IMR-90 (cell line): Measurements from ENCODE around the gene MAFB. TPM values are rescaled to one million over a fixed set of nuclear protein-coding genes. Genes with fewer than 3 reads are reported as not detected.

Experiments used
- ATAC-seq: fragments of 200-7000 bp; cut with Tn5 transposase; 2 replicates; pipeline ENCODE4 v1.9.1; 2020; ENCODE audit warnings: low read depth, mild to moderate bottlenecking, moderate library complexity
- BruUV-seq: library from RNA; stranded (reverse); fragments of 400-500 nt; replicated peaks from 2 replicates; lab custom pipeline; 2021; lab: Mats Ljungman, UMichigan
- CTCF ChIA-PET: fragments of 300-600 bp; formaldehyde crosslinking; extraction: SDS; loops from one replicate; lab custom pipeline; 2021; ENCODE audit warnings: antibody characterized with exemption; lab: Yijun Ruan, JAX
- POLR2A ChIA-PET: fragments of 300-600 bp; sonication (Branson Sonifier 250); formaldehyde crosslinking; loops from one replicate; lab custom pipeline; 2022; ENCODE audit warnings: antibody characterized with exemption; ENCODE audit not compliant: unreplicated experiment; lab: Charles Lee
- DNase-seq: peaks from one replicate; pipeline ENCODE4 v3.0.0; 2013
- H2AFZ ChIP-seq: replicated peaks from 2 replicates; pipeline ENCODE3; 2013; ENCODE audit warnings: low read length, mild to moderate bottlenecking; ENCODE audit not compliant: poor library complexity
- H2AK5ac ChIP-seq: 2 replicates; pipeline ENCODE4 v1.6.1; 2013; ENCODE audit warnings: low read depth, low read length, inconsistent platforms
- H2AK9ac ChIP-seq: replicated peaks from 2 replicates; pipeline ENCODE3; 2013; ENCODE audit warnings: mild to moderate bottlenecking, low read depth, low read length, moderate library complexity; ENCODE audit not compliant: poor library complexity
- H2BK120ac ChIP-seq: 2 replicates; pipeline ENCODE4 v1.6.1; 2013; ENCODE audit warnings: low read depth, low read length, inconsistent platforms
- H2BK15ac ChIP-seq: 3 replicates; pipeline ENCODE4 v1.6.1; 2013; ENCODE audit warnings: low read depth, low read length, inconsistent platforms
- H2BK20ac ChIP-seq: 2 replicates; pipeline ENCODE4 v1.6.1; 2013; ENCODE audit warnings: low read depth, mild to moderate bottlenecking, inconsistent platforms, low read length, moderate library complexity
- H2BK5ac ChIP-seq: 2 replicates; pipeline ENCODE4 v1.6.1; 2013; ENCODE audit warnings: mild to moderate bottlenecking, low read depth, low read length, inconsistent platforms; ENCODE audit not compliant: poor library complexity, severe bottlenecking
- H3K14ac ChIP-seq: replicated peaks from 2 replicates; pipeline ENCODE4 v1.6.1; 2013; ENCODE audit warnings: low read depth, low read length, inconsistent platforms
- H3K18ac ChIP-seq: 2 replicates; pipeline ENCODE4 v1.6.1; 2013; ENCODE audit warnings: low read depth, low read length, control low read depth
- H3K23ac ChIP-seq: 2 replicates; pipeline ENCODE4 v1.6.1; 2013; ENCODE audit warnings: low read depth, low read length, inconsistent platforms
- H3K27ac ChIP-seq: 2 replicates; pipeline ENCODE4 v1.5.1; 2013; ENCODE audit warnings: mild to moderate bottlenecking, control low read depth, low read length; ENCODE audit not compliant: insufficient read depth
- H3K27me3 ChIP-seq: 2 replicates; pipeline ENCODE4 v1.6.1; 2013; ENCODE audit warnings: low read length; ENCODE audit not compliant: control insufficient read depth, insufficient read depth
- H3K36me3 ChIP-seq: 2 replicates; pipeline ENCODE4 v1.6.1; 2013; ENCODE audit warnings: low read length, mixed read lengths; ENCODE audit not compliant: control insufficient read depth, insufficient read depth
- H3K4ac ChIP-seq: 2 replicates; pipeline ENCODE4 v1.6.1; 2013; ENCODE audit warnings: low read depth, low read length, inconsistent platforms
- H3K4me1 ChIP-seq: 2 replicates; pipeline ENCODE4 v1.6.1; 2013; ENCODE audit warnings: low read length, mixed read lengths; ENCODE audit not compliant: control insufficient read depth, insufficient read depth
- H3K4me2 ChIP-seq: 2 replicates; pipeline ENCODE4 v1.6.1; 2013; ENCODE audit warnings: low read depth, mild to moderate bottlenecking, control low read depth, low read length, moderate library complexity
- H3K4me3 ChIP-seq: 2 replicates; pipeline ENCODE4 v1.5.1; 2013; ENCODE audit warnings: low read depth, mild to moderate bottlenecking, control low read depth, low read length, moderate library complexity; ENCODE audit not compliant: insufficient read depth
- H3K56ac ChIP-seq: 2 replicates; pipeline ENCODE4 v1.6.1; 2013; ENCODE audit warnings: low read length, inconsistent platforms; ENCODE audit not compliant: insufficient read depth; ENCODE audit errors: extremely low read depth
- H3K79me1 ChIP-seq, 2 experiments: 2 replicates each; pipeline ENCODE4 v1.6.1; 2013; ENCODE audit warnings: low read length in 2 of 2, inconsistent platforms in 1 of 2, low read depth in 1 of 2
- H3K9ac ChIP-seq: 2 replicates; pipeline ENCODE4 v1.6.1; 2013; ENCODE audit warnings: low read depth, low read length, control low read depth
- H3K9me1 ChIP-seq: 2 replicates; pipeline ENCODE4 v1.6.1; 2013; ENCODE audit warnings: low read length, inconsistent platforms; ENCODE audit not compliant: insufficient read depth
- H3K9me3 ChIP-seq: 2 replicates; pipeline ENCODE4 v1.6.1; 2013; ENCODE audit warnings: low read length; ENCODE audit not compliant: control insufficient read depth, insufficient read depth
- H4K20me1 ChIP-seq: 2 replicates; pipeline ENCODE4 v1.6.1; 2013; ENCODE audit warnings: low read length, inconsistent platforms; ENCODE audit not compliant: insufficient read depth
- H4K5ac ChIP-seq: 2 replicates; pipeline ENCODE4 v1.6.1; 2013; ENCODE audit warnings: mild to moderate bottlenecking, low read depth, low read length, control low read depth
- H4K8ac ChIP-seq, 2 experiments: 2 replicates each; pipeline ENCODE4 v1.6.1; 2013; ENCODE audit warnings: low read depth in 2 of 2, low read length in 2 of 2, control low read depth in 1 of 2, inconsistent platforms in 1 of 2
- H4K91ac ChIP-seq: 2 replicates; pipeline ENCODE4 v1.6.1; 2013; ENCODE audit warnings: low read depth, low read length, inconsistent platforms; ENCODE audit not compliant: insufficient read depth
- BHLHE40 ChIP-seq: fragments of 150-350 bp; IDR thresholded peaks from 2 replicates; pipeline ENCODE4 v1.6.1; 2016; ENCODE audit warnings: mild to moderate bottlenecking, low read depth, low read length
- CEBPB ChIP-seq: IDR thresholded peaks from 2 replicates; pipeline ENCODE4 v1.6.1; 2012; ENCODE audit warnings: low read depth, low read length, improper control_type of control experiment
- FOS ChIP-seq: fragments of 150-350 bp; IDR thresholded peaks from 2 replicates; pipeline ENCODE4 v1.6.1; 2016; ENCODE audit warnings: low read depth, low read length
- MAZ ChIP-seq: IDR thresholded peaks from 2 replicates; pipeline ENCODE4 v1.6.1; 2012; ENCODE audit warnings: low read depth, mild to moderate bottlenecking, low read length, improper control_type of control experiment, moderate library complexity, borderline replicate concordance
- MXI1 ChIP-seq: IDR thresholded peaks from 2 replicates; pipeline ENCODE4 v1.6.1; 2012; ENCODE audit warnings: low read depth, mild to moderate bottlenecking, low read length, moderate library complexity, borderline replicate concordance
- NFE2L2 ChIP-seq: fragments of 150-350 bp; IDR thresholded peaks from 2 replicates; pipeline ENCODE4 v1.6.1; 2016; ENCODE audit warnings: low read depth, mild to moderate bottlenecking, low read length
- RCOR1 ChIP-seq: IDR thresholded peaks from 2 replicates; pipeline ENCODE4 v1.6.1; 2012; ENCODE audit warnings: mild to moderate bottlenecking, low read length, improper control_type of control experiment; ENCODE audit not compliant: insufficient replicate concordance
- SMC3 ChIP-seq: fragments of 150-350 bp; IDR thresholded peaks from 2 replicates; pipeline ENCODE4 v1.6.1; 2016; ENCODE audit warnings: low read depth, mild to moderate bottlenecking, antibody characterized with exemption, low read length, moderate library complexity
- USF2 ChIP-seq: fragments of 150-350 bp; IDR thresholded peaks from 2 replicates; pipeline ENCODE4 v1.6.1; 2017; ENCODE audit warnings: mild to moderate bottlenecking, antibody characterized with exemption, low read length, low read depth
- WGBS, 2 experiments: methylation state at CpG; one replicate each; pipeline versions ENCODE4 v1.1.5 to v1.1.7; 2013; ENCODE audit warnings: missing lambda C conversion rate in 2 of 2; ENCODE audit not compliant: insufficient read length in 1 of 2; ENCODE audit errors: extremely low coverage in 2 of 2; 5-methylcytosine and 5-hydroxymethylcytosine counted together
- dilution Hi-C: fragments of 300-500 bp; cut with HindIII; formaldehyde crosslinking; loops from one replicate; pipeline ENCODE4 v1.14.3; 2018; ENCODE audit warnings: low sequenced_read_pairs; ENCODE audit not compliant: unreplicated experiment
- in situ Hi-C: fragments of 300-500 bp; cut with MboI; formaldehyde crosslinking; loops from 3 replicates; pipeline ENCODE4 v1.14.3; 2019; ENCODE audit warnings: low sequenced_read_pairs, inconsistent platforms, mixed read lengths
- intact Hi-C: fragments of 100-400 bp; cut with micrococcal nuclease; formaldehyde crosslinking; loops from 2 replicates; pipeline ENCODE4 v1.10.0; 2022
- polyA plus RNA-seq, 3 experiments: library from polyadenylated mRNA; depleted of rRNA; stranded (reverse); fragments of >200 nt; gene quantifications; 2 replicates each; pipeline ENCODE4 v1.2.3, GENCODE V29; 2012; ENCODE audit warnings: low replicate concordance in 1 of 3
- total RNA-seq: library from RNA; depleted of rRNA; stranded (reverse); fragments of >200 nt; gene quantifications from 2 replicates; pipeline ENCODE4 v1.2.3, GENCODE V29; 2012

MAFB gene
- total and polyA plus RNA-seq, 2 of the 4 experiments (the other 2 are of a cell fraction): 0.07 TPM; not detected in 1

- no peak overlapping the region for H3K4ac ChIP-seq
- BruUV-seq: no TSS peak
- H4K20me1 ChIP-seq: no peaks in the 10 kb centered on the region
- in situ Hi-C loops (no loop called here), intact Hi-C loops (no loop called here), dilution Hi-C loops (no loop called here)
- ATAC-seq: no peak
- H2BK15ac ChIP-seq: no peak overlapping the region
- H2BK20ac ChIP-seq: no peak overlapping the region
- H3K56ac ChIP-seq: no peak overlapping the region
- TF ChIP-seq NFE2L2 (no peak), FOS (no peak), MXI1 (no peak), BHLHE40 (no peak), CEBPB (no peak), MAZ (no peak), SMC3 (no peak), USF2 (no peak), RCOR1 (no peak)
- no peaks in the 10 kb centered on the region for H3K79me1 ChIP-seq
- CTCF ChIA-PET: no interaction called here
- no peak overlapping the region for H4K5ac ChIP-seq
- no peak overlapping the region for H2BK120ac ChIP-seq
- H2BK5ac ChIP-seq: no peak overlapping the region
- no peak overlapping the region for H3K18ac ChIP-seq
- H3K36me3 ChIP-seq: no peaks in the 10 kb centered on the region
- no peak overlapping the region for H3K9ac ChIP-seq
- no peaks in the 10 kb centered on the region for H3K4me1 ChIP-seq
- no peak overlapping the region for H2AFZ ChIP-seq
- POLR2A ChIA-PET: no interaction called here
- no peak overlapping the region for H4K91ac ChIP-seq
- DNase-seq: no peak
- no CpG with 5 or more reads among the region's 6 CpGs for WGBS, 2 experiments
- H3K4me2 ChIP-seq: no peak overlapping the region
- H2AK5ac ChIP-seq: no peak overlapping the region
- H2AK9ac ChIP-seq: no peak overlapping the region
- no peaks in the 10 kb centered on the region for H3K9me3 ChIP-seq
- no peak overlapping the region for H4K8ac ChIP-seq
- peaks cover 3% of the 10 kb centered on the region; the same call in 1 of the 2 replicates for H3K9me1 ChIP-seq
- H3K27me3 ChIP-seq: peaks cover 5% of the 10 kb centered on the region; the same call in 1 of the 2 replicates
- no peak overlapping the region for H3K23ac ChIP-seq
- no peak overlapping the region for H3K4me3 ChIP-seq
- H3K14ac ChIP-seq: no peak overlapping the region
- H3K27ac ChIP-seq: no peak overlapping the region
These were observed 42.2 kb downstream of the MAFB start for GRCh38 chr20:40646813-40647212.
